Heart right ventricle (tissue), 16 donors: ENCODE measurements around the gene MBNL1. TPM values are rescaled to one million over a fixed set of nuclear protein-coding genes. Genes with fewer than 3 reads are reported as not detected.
"Not testable (repeated sequence)": the region's sequence is repeated elsewhere in the genome, so short reads cannot be mapped to it uniquely, and the experiment has no call there.

Experiments used
- ATAC-seq, 8 donors: fragments of 200-7000 bp; cut with Tn5 transposase; one replicate each; pipeline ENCODE4 v1.9.1; 2020; ENCODE audit warnings: mild to moderate bottlenecking in 8 of 8, moderate library complexity in 8 of 8, moderate number of reproducible peaks in 1 of 8
- DNase-seq, 2 donors: peaks; one replicate each; pipeline ENCODE4 v3.0.0-alpha.2; 2020
- H3K27ac ChIP-seq, 10 donors: fragments of 200-600 bp; sonication (generic) in 2 of 10; one replicate each; pipeline versions ENCODE4 v1.5.0 to v1.8.0; 2020 to 2022; ENCODE audit warnings: mild to moderate bottlenecking in 3 of 10
- H3K27me3 ChIP-seq, 7 donors: fragments of 200-600 bp; one replicate each; pipeline ENCODE4 v1.8.0; 2021 to 2022; ENCODE audit warnings: mild to moderate bottlenecking in 2 of 7
- H3K36me3 ChIP-seq, 9 donors: fragments of 200-600 bp; sonication (generic) in 1 of 9; one replicate each; pipeline versions ENCODE4 v1.5.0 to v1.8.0; 2020 to 2022; ENCODE audit warnings: mild to moderate bottlenecking in 2 of 9
- H3K4me1 ChIP-seq, 9 donors: fragments of 200-600 bp; sonication (generic) in 1 of 9; one replicate each; pipeline versions ENCODE4 v1.5.0 to v1.8.0; 2020 to 2022; ENCODE audit warnings: mild to moderate bottlenecking in 4 of 9
- H3K4me3 ChIP-seq, 10 donors: fragments of 200-600 bp; sonication (generic) in 2 of 10; one replicate each; pipeline versions ENCODE4 v1.5.0 to v1.8.0; 2020 to 2022; ENCODE audit warnings: mild to moderate bottlenecking in 7 of 10, moderate library complexity in 2 of 10
- H3K9me3 ChIP-seq, 11 donors: fragments of 200-600 bp in 10 of 11; sonication (generic) in 2 of 11; one replicate each; pipeline versions ENCODE4 v1.5.0 to v1.8.0; 2013 to 2022; ENCODE audit warnings: mild to moderate bottlenecking in 2 of 11, control low read depth in 1 of 11, moderate library complexity in 1 of 11
- CTCF ChIP-seq, 9 donors: fragments of 200-600 bp; sonication (generic) in 2 of 9; IDR thresholded peaks; one replicate each; pipeline versions ENCODE4 v1.5.0 to v1.8.0; 2021 to 2022; ENCODE audit warnings: antibody characterized with exemption in 9 of 9, mild to moderate bottlenecking in 5 of 9, moderate library complexity in 1 of 9
- WGBS, 2 donors: extraction: QIAGEN DNeasy Blood & Tissue Kit; methylation state at CpG; one replicate each; pipeline ENCODE4 v1.1.7; 2013; ENCODE audit warnings: inconsistent platforms in 1 of 2; 5-methylcytosine and 5-hydroxymethylcytosine counted together
- intact Hi-C, 10 donors: fragments of 100-400 bp; cut with DNase I; formaldehyde crosslinking; loops; one replicate each; pipeline versions ENCODE4 v1.11.1 to v1.14.2; 2022
- polyA plus RNA-seq, 2 donors: library from polyadenylated mRNA; stranded (reverse); fragments of 200-250 nt; gene quantifications; one replicate each; pipeline ENCODE4 v1.2.3, GENCODE V29; 2013
- total RNA-seq, 10 donors: library from RNA; stranded (reverse); fragmentation: NEBNext Ultra II Directional in 3 of 10; extraction: Animal tissue kit (Norgen Biotek cat#: 25700) in 3 of 10; gene quantifications; one replicate each; pipeline versions ENCODE4 v1.2.1 to v1.2.4, GENCODE V29; 2021 to 2023
- donor health status: Arrhythmogenic right ventricular cardiomyopathy.
- donor health status: ischemic (EF 13 %, LVEDD 7.1; RV severe dilation, severe dysfunction).
- donor health status: healthy with polysubstance abuse.
- donor health status: DM: no; HTN: yes; CAD: no.
- donor health status: DM: no; HTN: no; CAD: no.
- donor health status: ischemic (EF 25% LVEDD 6.9; RV normal size, moderate dysfunction).
- donor health status: ischemic (EF 25% LVEDD 5.7; RV mildly dilated, moderate dysfunction).
- donor health status: healthy.
- donor health status: DM: yes; HTN: yes; CAD: no.
- donor health status: Ischemic cardiomyopathy.
- donor health status: ischemic (EF 35%, LVEDD 5.7; RV mildly dilated, moderate dysfunction).
- donor health status: nonischemic (EF 11% LVEDD 7.7; RV severe dilation, severe dysfunction).
- donor health status: DM: yes; HTN: yes; CAD: no.
- donor health status: PGD.
- donor health status: ischemic (EF 29% LVEDD 5.4; RV normal size, mild dysfunction).
- donor health status: nonischemic (EF 23%, LVEDD 6.1; RV moderate dilation, normal function).

The MBNL1 gene
- total and polyA plus RNA-seq, 12 donors, result 33.1 to 236 (median 189) TPM

- ATAC-seq (peak; percentile 41 to 76 (median 62)), DNase-seq (no peak)
- Histone ChIP-seq H3K4me1 (peaks cover 0 to 53% (median 45%) of the 10 kb centered on the region in 9 donors), H3K27ac (peak overlapping the region in 8 of 10 donors; percentile 9 to 54 (median 35)), H3K36me3 (peaks cover 0 to 50% (median 11%) of the 10 kb centered on the region in 9 donors), H3K9me3 (peaks cover 0 to 22% (median 4%) of the 10 kb centered on the region in 11 donors), H3K4me3 (no peak overlapping the region), H3K27me3 (no peaks in the 10 kb centered on the region)
- intact Hi-C loops, result loop anchor here in 3 of 10 donors (5.0 to 10.0 kb wide), 3 partner anchors 52 to 170 kb away; partner anchors contain the start of gene MBNL1 (in 2 of the 3)
- 37 to 40% methylated on average over 7 of the region's 7 CpGs for WGBS, 2 donors
- TF ChIP-seq CTCF (IDR thresholded peaks at IDR 0.05), result no peak
Measured at GRCh38 chr3:152436707-152437590, 168.2 kb downstream of the MBNL1 start.

GRCh38 chr3:152438181-152438580 lies 169.5 kb downstream of the MBNL1 start:
- H3K36me3 ChIP-seq, result peaks cover 0 to 40% (median 7%) of the 10 kb centered on the region in 9 donors
- TF ChIP-seq CTCF (IDR thresholded peaks at IDR 0.05), result no peak
- peaks cover 0 to 61% (median 54%) of the 10 kb centered on the region in 9 donors for H3K4me1 ChIP-seq
- H3K4me3 ChIP-seq, result no peak overlapping the region
- DNase-seq (no peak), ATAC-seq (no peak)
- H3K27ac ChIP-seq, result peak overlapping the region in 2 of 10 donors; percentile 16 to 49
- H3K27me3 ChIP-seq, result no peaks in the 10 kb centered on the region
- intact Hi-C loops, result loop anchor here in 3 of 10 donors (5.0 to 10.0 kb wide), 3 partner anchors 53 to 171 kb away; partner anchors contain the start of gene MBNL1 (in 2 of the 3)
- peaks cover 0 to 22% (median 4%) of the 10 kb centered on the region in 11 donors for H3K9me3 ChIP-seq
- 83 to 90% methylated on average over 1 of the region's 1 CpG for WGBS, 2 donors

- TF ChIP-seq CTCF (IDR thresholded peaks at IDR 0.05), result no peak
- peaks cover 0 to 35% (median 7%) of the 10 kb centered on the region in 9 donors for H3K36me3 ChIP-seq
- WGBS, 2 donors, result 76 to 80% methylated on average over 6 of the region's 6 CpGs
- peak overlapping the region in 4 of 10 donors; percentile 9 to 49 (median 14) for H3K27ac ChIP-seq
- H3K4me1 ChIP-seq, result peaks cover 0 to 65% (median 59%) of the 10 kb centered on the region in 9 donors
- peaks cover 0 to 20% (median 4%) of the 10 kb centered on the region in 11 donors for H3K9me3 ChIP-seq
- H3K4me3 ChIP-seq, result no peak overlapping the region
- intact Hi-C loops, result loop anchor here in 3 of 10 donors (5.0 to 10.0 kb wide), 3 partner anchors 54 to 171 kb away; partner anchors contain the start of gene MBNL1 (in 2 of the 3)
- DNase-seq, result no peak
- H3K27me3 ChIP-seq, result no peaks in the 10 kb centered on the region
- ATAC-seq, result no peak
Measured at GRCh38 chr3:152438706-152439105, 170.0 kb downstream of the MBNL1 start.

- not testable (repeated sequence) for H3K27me3 ChIP-seq, H3K9me3 ChIP-seq, H3K27ac ChIP-seq, H3K4me3 ChIP-seq, ATAC-seq, DNase-seq
- peaks cover 0 to 80% (median 73%) of the 10 kb centered on the region in 9 donors for H3K4me1 ChIP-seq
- WGBS, 2 donors, result 83 to 87% methylated on average over 5 of the region's 5 CpGs
- H3K36me3 ChIP-seq, result peaks cover 0 to 23% (median 0%) of the 10 kb centered on the region in 9 donors
- intact Hi-C loops, result loop anchor here in 8 of 10 donors (5.0 to 10.0 kb wide), 8 partner anchors 95 to 368 kb away; partner anchors contain the start of gene MBNL1 (in 3 of the 8)
Measured at GRCh38 chr3:152440243-152440642, 171.5 kb downstream of the MBNL1 start.
